LNCAP (cell line): ENCODE results near the gene AMBRA1.

Experiments used
- CTCF ChIP-seq: fragments of 450-650 bp; IDR thresholded peaks from 2 replicates; pipeline ENCODE4 v1.5.1; 2017; ENCODE audit warnings: mild to moderate bottlenecking

Gene AMBRA1

GRCh38 chr11:46514370-46514769, 79.5 kb downstream of the AMBRA1 start:
- TF ChIP-seq CTCF: no peak

- TF ChIP-seq CTCF: no peak
Observed at GRCh38 chr11:46513934-46514342, 79.9 kb downstream of the AMBRA1 start.

GRCh38 chr11:46512261-46512881, 81.5 kb downstream of the AMBRA1 start:
- no peak for TF ChIP-seq CTCF

- TF ChIP-seq CTCF: no peak
Observed at GRCh38 chr11:46511342-46511741, 82.5 kb downstream of the AMBRA1 start.

GRCh38 chr11:46508360-46508759, 85.5 kb downstream of the AMBRA1 start:
- TF ChIP-seq CTCF: no peak

- TF ChIP-seq CTCF: no peak
Observed at GRCh38 chr11:46506483-46506791, 87.4 kb downstream of the AMBRA1 start.

GRCh38 chr11:46505741-46506482, 87.9 kb downstream of the AMBRA1 start:
- TF ChIP-seq CTCF: no peak
